H1 (cell line): ENCODE measurements around the gene TMEM221. TPM values are rescaled to one million over a fixed set of nuclear protein-coding genes. Genes with fewer than 3 reads are reported as not detected.

ENCODE experiments used
- BRCA1 ChIP-seq: IDR thresholded peaks from 2 replicates; pipeline ENCODE4 v1.6.1; 2012; ENCODE audit warnings: low read depth, low read length, improper control_type of control experiment
- CREB1 ChIP-seq: IDR thresholded peaks from 2 replicates; pipeline ENCODE4 v1.6.1; 2012; ENCODE audit warnings: inconsistent platforms
- KDM4A ChIP-seq: IDR thresholded peaks from one replicate; pipeline ENCODE4 v1.7.1; 2012; ENCODE audit warnings: low read depth, mild to moderate bottlenecking, moderate library complexity, low read length, inconsistent platforms; ENCODE audit not compliant: severe bottlenecking
- polyA plus RNA-seq, 7 experiments: library from polyadenylated mRNA; depleted of rRNA in 3 of 7; stranded (reverse) in 5 of 7; unstranded in 2 of 7; fragments of >200 nt in 5 of 7; fragments of 200-250 nt in 2 of 7; gene quantifications; 1 replicate in 5 of 7; 2 replicates in 1 of 7; 4 replicates in 1 of 7; pipeline versions ENCODE4 v1.2.1 to v1.2.3, GENCODE V29; 2011 to 2013; ENCODE audit warnings: missing spikeins in 2 of 7, mixed read lengths in 2 of 7
- total RNA-seq: library from RNA; stranded (reverse); fragmentation: NEBNext Ultra II Directional; extraction: Animal tissue kit (Norgen Biotek cat#: 25700); gene quantifications from 2 replicates; pipeline ENCODE4 v1.2.1, GENCODE V29; 2021
- TF ChIP-seq, protein P1 (sequence below): fragments of 300-600 bp; sonication (generic); IDR thresholded peaks from 2 replicates; pipeline ENCODE4 v1.7.1; 2012; ENCODE audit warnings: low read length, moderate library complexity, mild to moderate bottlenecking, inconsistent platforms; ENCODE audit not compliant: insufficient replicate concordance
- TF ChIP-seq, protein P2 (sequence below): IDR thresholded peaks from 2 replicates; pipeline ENCODE4 v1.6.1; 2012; ENCODE audit warnings: inconsistent platforms
- TF ChIP-seq, protein P3 (sequence below): IDR thresholded peaks from 2 replicates; pipeline ENCODE4 v1.6.1; 2012; ENCODE audit warnings: inconsistent platforms

Gene TMEM221
- total and polyA plus RNA-seq, 2 of the 8 experiments (the other 6 are each of a cell fraction or from before 2014, with no cell fraction given) = 1.4 to 2.0 TPM

DNA sequence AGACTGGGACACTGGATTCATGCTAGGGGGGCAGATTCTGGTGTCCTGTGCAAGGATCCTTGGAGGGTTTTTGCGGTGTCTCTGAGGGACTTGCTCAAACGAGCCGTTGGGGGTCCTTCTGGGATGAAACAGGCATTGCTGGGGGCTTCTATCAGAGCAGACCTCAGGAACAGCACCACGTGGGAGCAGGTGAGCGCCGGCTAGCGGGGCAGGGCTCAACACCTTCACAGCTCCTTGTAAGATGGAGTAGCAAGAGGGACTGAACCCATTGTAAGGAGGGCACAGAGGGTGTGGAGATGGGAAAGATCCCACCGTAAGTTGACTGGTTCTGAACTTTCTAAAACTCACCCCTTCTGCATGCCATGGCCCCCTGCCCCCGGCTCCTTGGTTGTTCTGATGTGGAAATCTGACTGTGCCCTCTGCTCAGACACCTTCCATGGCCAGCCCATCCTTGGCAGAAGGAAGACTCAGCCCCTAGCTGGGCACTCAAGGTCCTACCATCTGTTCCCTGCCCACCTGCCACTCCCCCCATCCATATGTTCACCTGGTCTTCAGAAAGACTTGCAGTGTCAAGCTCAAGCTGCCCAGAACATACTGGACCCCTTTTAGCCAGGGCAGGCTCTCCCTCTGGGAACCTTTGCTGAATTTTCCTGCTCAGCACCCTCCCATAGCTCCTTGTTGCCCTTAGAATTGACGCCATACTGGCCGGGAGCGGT, 23.1 kb upstream of the TMEM221 start (continued):
- TF ChIP-seq, protein P1, sequence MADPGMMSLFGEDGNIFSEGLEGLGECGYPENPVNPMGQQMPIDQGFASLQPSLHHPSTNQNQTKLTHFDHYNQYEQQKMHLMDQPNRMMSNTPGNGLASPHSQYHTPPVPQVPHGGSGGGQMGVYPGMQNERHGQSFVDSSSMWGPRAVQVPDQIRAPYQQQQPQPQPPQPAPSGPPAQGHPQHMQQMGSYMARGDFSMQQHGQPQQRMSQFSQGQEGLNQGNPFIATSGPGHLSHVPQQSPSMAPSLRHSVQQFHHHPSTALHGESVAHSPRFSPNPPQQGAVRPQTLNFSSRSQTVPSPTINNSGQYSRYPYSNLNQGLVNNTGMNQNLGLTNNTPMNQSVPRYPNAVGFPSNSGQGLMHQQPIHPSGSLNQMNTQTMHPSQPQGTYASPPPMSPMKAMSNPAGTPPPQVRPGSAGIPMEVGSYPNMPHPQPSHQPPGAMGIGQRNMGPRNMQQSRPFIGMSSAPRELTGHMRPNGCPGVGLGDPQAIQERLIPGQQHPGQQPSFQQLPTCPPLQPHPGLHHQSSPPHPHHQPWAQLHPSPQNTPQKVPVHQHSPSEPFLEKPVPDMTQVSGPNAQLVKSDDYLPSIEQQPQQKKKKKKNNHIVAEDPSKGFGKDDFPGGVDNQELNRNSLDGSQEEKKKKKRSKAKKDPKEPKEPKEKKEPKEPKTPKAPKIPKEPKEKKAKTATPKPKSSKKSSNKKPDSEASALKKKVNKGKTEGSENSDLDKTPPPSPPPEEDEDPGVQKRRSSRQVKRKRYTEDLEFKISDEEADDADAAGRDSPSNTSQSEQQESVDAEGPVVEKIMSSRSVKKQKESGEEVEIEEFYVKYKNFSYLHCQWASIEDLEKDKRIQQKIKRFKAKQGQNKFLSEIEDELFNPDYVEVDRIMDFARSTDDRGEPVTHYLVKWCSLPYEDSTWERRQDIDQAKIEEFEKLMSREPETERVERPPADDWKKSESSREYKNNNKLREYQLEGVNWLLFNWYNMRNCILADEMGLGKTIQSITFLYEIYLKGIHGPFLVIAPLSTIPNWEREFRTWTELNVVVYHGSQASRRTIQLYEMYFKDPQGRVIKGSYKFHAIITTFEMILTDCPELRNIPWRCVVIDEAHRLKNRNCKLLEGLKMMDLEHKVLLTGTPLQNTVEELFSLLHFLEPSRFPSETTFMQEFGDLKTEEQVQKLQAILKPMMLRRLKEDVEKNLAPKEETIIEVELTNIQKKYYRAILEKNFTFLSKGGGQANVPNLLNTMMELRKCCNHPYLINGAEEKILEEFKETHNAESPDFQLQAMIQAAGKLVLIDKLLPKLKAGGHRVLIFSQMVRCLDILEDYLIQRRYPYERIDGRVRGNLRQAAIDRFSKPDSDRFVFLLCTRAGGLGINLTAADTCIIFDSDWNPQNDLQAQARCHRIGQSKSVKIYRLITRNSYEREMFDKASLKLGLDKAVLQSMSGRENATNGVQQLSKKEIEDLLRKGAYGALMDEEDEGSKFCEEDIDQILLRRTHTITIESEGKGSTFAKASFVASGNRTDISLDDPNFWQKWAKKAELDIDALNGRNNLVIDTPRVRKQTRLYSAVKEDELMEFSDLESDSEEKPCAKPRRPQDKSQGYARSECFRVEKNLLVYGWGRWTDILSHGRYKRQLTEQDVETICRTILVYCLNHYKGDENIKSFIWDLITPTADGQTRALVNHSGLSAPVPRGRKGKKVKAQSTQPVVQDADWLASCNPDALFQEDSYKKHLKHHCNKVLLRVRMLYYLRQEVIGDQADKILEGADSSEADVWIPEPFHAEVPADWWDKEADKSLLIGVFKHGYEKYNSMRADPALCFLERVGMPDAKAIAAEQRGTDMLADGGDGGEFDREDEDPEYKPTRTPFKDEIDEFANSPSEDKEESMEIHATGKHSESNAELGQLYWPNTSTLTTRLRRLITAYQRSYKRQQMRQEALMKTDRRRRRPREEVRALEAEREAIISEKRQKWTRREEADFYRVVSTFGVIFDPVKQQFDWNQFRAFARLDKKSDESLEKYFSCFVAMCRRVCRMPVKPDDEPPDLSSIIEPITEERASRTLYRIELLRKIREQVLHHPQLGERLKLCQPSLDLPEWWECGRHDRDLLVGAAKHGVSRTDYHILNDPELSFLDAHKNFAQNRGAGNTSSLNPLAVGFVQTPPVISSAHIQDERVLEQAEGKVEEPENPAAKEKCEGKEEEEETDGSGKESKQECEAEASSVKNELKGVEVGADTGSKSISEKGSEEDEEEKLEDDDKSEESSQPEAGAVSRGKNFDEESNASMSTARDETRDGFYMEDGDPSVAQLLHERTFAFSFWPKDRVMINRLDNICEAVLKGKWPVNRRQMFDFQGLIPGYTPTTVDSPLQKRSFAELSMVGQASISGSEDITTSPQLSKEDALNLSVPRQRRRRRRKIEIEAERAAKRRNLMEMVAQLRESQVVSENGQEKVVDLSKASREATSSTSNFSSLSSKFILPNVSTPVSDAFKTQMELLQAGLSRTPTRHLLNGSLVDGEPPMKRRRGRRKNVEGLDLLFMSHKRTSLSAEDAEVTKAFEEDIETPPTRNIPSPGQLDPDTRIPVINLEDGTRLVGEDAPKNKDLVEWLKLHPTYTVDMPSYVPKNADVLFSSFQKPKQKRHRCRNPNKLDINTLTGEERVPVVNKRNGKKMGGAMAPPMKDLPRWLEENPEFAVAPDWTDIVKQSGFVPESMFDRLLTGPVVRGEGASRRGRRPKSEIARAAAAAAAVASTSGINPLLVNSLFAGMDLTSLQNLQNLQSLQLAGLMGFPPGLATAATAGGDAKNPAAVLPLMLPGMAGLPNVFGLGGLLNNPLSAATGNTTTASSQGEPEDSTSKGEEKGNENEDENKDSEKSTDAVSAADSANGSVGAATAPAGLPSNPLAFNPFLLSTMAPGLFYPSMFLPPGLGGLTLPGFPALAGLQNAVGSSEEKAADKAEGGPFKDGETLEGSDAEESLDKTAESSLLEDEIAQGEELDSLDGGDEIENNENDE = no peak
- TF ChIP-seq KDM4A = peak; percentile 6
- TF ChIP-seq CREB1 = no peak
- TF ChIP-seq, protein P2, sequence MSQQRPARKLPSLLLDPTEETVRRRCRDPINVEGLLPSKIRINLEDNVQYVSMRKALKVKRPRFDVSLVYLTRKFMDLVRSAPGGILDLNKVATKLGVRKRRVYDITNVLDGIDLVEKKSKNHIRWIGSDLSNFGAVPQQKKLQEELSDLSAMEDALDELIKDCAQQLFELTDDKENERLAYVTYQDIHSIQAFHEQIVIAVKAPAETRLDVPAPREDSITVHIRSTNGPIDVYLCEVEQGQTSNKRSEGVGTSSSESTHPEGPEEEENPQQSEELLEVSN = peak; percentile 31; the same call in 1 of the 2 replicates
- TF ChIP-seq, protein P3, sequence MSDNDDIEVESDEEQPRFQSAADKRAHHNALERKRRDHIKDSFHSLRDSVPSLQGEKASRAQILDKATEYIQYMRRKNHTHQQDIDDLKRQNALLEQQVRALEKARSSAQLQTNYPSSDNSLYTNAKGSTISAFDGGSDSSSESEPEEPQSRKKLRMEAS = peak; percentile 76
- TF ChIP-seq BRCA1 = no peak
